Skeletal muscle cell (primary cell): ENCODE results near the gene DMBT1.
"Not testable (repeated sequence)": the region's sequence is repeated elsewhere in the genome, so short reads cannot be mapped to it uniquely, and the experiment has no call there.

ENCODE experiments used
- DNase-seq: peaks from one replicate; pipeline ENCODE4 v3.0.0-alpha.2; 2010; ENCODE audit warnings: low read depth
- H3K4me3 ChIP-seq: 2 replicates; pipeline ENCODE4 v1.5.1; 2011; ENCODE audit warnings: low read depth, mild to moderate bottlenecking, control low read depth, low read length, moderate library complexity

Gene DMBT1

DNA sequence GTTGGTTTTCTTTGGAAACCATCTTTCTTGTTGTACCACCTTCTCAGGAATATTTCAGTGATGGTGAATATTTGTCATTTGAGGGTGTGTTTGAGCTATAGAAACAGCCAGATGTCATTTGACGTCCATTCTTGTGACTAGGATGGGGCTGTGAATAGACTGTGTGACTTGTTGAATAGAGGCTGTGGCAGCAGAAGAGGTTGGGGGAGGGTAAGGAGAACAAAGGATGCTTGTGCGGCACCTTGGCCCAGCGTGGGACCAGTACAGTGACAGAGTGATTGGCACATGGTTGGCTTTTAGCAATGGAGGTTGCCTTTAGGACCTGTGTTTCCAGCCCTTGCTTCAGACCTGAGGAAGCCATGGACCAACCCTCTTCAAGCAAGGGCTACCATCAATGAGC lies 11.3 kb downstream of the DMBT1 start:
- H3K4me3 ChIP-seq = no peak overlapping the region
- no peak for DNase-seq

DNA sequence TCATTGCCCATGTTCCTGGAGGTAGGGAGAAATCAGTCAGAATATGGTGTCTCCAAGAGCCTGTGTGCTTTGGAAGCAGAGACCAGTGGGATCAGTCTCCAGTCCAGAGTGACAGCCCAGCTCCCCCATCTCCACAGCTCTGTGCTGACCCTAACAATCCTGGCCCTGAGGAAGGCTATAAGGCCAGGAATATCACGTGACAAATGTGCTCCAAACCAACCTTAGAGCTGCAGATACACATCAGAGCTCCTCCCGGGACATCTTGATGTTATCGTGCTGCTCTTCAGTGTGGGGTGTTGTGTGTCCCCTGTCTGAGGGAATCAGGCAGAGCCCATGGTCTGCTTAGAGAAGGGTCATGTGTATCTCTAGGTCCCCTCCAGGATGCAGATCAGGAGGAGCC lies 15.2 kb downstream of the DMBT1 start:
- no peak overlapping the region for H3K4me3 ChIP-seq
- no peak for DNase-seq

DNA sequence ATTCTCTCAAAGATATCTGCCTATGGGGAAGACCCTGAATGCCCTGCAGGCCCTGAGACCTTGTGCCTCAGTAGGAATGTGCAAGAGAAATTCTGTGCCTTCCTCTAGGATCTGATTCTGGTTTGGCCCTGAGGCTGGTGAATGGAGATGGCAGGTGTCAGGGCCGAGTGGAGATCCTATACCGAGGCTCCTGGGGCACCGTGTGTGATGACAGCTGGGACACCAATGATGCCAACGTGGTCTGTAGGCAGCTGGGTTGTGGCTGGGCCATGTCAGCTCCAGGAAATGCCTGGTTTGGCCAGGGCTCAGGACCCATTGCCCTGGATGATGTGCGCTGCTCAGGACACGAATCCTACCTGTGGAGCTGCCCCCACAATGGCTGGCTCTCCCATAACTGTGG lies 15.7 kb downstream of the DMBT1 start:
- no peak overlapping the region for H3K4me3 ChIP-seq
- no peak for DNase-seq

DNA sequence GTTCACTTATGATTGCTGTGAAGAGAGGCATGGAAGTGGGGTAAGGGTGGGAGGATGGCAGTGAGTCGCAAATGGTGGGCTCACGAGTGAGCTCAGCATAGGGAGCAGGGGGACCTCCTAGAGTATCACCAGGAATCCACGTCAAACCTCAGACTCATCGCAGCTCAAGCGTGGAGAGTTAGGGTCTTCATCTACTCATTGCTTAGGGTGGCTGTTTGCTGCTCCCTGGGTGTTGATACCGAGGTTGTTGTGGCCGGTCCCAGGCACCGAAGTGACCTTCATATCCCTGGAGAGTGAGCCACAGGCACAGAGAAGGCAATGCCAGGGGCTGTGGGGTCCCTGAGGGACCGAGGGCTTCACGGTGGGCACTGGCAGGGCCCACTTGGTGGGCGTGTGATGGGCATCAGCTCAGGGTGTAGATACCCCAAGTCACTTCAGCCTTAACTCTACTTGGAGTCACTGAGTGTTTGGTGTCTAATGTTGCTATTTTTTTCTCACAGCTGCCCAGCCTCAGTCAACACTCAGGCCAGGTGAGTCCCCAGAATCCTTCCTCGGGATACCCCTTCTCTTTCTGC lies 16.8 kb downstream of the DMBT1 start:
- DNase-seq = no peak
- no peak overlapping the region for H3K4me3 ChIP-seq

DNA sequence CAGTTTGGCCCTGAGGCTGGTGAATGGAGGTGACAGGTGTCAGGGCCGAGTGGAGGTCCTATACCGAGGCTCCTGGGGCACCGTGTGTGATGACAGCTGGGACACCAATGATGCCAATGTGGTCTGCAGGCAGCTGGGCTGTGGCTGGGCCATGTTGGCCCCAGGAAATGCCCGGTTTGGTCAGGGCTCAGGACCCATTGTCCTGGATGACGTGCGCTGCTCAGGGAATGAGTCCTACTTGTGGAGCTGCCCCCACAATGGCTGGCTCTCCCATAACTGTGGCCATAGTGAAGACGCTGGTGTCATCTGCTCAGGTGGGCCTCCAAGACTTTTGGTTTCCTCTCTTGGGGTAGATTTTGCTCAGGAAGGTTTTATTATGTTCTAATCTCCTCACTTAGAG lies 25.5 kb downstream of the DMBT1 start:
- not testable (repeated sequence) for DNase-seq, H3K4me3 ChIP-seq

DNA sequence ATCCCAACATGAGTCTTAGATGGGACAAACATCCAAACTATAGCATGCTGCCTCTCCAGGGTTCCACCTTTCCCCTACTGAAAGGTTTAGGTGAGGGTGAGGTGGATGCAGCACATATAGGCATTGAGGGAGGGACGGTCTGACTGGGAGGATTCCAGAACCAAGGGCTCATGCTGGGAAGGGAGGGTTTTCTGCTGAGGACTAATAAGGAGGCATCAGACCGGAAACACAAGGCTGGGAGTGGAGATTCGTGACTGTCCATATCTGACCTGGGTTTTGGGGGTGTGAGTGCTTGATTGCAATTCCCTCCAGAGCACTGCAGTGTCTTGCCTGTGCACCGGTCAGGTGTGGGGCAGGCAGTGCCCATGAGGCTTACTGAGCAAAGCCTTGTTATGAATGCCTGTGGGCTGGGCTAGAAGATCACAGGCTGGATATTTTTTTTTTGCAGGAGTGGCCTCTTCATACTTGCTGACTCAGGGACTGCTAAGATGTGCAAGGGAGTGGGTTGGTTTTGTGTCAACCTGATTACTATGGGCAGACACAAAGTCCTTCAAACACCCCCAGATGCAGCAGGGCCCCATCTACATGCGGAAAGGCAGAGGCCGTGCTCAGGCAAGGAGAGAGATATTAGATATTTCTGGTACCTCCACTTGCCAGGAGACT lies 26.7 kb downstream of the DMBT1 start:
- H3K4me3 ChIP-seq = no peak overlapping the region
- no peak for DNase-seq

DNA sequence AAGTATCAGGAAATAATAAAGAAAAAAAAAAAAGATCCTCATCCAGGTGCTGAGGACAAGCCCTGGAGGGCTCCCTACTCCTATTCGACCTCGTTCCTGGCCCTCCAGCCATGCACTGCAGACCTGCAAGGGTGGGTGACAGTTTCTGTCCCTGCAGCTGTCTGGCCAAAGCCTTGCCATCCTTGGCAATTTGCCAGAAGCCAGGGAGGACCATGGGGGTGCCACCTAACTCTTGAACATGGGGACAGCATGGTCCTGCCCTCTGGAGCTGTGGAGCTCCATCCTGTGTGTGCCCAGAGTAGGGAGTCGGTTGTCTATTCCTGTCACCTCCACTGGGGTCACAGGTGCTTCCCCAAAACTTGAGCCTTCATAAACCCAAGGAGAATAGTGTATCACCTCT lies 27.8 kb downstream of the DMBT1 start:
- DNase-seq = no peak
- no peak overlapping the region for H3K4me3 ChIP-seq

DNA sequence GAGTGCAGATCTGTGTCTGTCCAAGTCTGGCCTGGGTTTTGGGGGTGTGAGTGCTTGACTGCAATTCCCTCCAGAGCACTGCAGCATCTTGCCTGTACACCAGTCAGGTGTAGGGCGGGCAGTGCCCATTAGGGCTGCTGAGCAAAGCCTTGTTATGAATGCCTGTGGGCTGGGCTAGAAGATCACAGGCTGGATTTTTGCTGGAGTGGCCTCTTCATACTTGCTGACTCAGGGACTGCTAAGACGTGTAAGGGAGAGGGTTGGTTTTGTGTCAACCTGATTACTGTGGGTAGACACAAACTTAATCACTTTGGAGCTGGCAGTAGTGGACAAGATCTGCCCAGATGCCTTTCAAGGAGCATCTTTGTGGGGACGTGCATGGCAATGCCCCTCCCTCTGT lies 29.6 kb downstream of the DMBT1 start:
- no peak overlapping the region for H3K4me3 ChIP-seq
- no peak for DNase-seq

DNA sequence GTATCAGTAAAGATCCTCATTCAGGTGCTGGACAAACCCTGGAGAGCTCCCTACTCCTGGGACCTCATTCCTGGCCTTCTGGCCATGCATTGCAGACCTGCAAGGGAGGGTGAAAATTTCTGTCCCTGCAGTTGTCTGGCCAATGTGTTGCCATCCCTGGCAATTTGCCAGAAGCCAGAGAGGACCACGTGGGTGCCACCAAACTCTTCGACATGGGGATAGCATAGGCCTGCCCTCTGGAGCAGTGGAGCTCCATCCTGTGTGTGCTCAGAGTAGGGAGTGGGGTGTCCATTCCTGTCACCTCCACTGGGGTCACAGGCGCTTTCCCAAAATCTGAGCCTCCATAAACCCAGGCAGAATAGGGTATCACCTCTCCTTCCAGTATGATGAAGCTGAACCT lies 31.2 kb downstream of the DMBT1 start:
- no peak for DNase-seq
- no peak overlapping the region for H3K4me3 ChIP-seq

DNA sequence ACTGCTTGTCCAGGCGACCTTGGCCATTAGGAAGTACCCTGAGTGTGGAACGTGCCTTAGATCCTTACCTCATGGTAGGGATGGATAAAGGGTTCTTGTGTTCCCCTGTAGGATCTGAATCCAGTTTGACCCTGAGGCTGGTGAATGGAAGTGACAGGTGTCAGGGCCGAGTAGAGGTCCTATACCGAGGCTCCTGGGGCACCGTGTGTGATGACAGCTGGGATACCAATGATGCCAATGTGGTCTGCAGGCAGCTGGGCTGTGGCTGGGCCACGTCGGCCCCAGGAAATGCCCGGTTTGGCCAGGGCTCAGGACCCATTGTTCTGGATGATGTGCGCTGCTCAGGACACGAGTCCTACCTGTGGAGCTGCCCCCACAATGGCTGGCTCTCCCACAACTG lies 31.6 kb downstream of the DMBT1 start:
- DNase-seq = no peak
- no peak overlapping the region for H3K4me3 ChIP-seq

DNA sequence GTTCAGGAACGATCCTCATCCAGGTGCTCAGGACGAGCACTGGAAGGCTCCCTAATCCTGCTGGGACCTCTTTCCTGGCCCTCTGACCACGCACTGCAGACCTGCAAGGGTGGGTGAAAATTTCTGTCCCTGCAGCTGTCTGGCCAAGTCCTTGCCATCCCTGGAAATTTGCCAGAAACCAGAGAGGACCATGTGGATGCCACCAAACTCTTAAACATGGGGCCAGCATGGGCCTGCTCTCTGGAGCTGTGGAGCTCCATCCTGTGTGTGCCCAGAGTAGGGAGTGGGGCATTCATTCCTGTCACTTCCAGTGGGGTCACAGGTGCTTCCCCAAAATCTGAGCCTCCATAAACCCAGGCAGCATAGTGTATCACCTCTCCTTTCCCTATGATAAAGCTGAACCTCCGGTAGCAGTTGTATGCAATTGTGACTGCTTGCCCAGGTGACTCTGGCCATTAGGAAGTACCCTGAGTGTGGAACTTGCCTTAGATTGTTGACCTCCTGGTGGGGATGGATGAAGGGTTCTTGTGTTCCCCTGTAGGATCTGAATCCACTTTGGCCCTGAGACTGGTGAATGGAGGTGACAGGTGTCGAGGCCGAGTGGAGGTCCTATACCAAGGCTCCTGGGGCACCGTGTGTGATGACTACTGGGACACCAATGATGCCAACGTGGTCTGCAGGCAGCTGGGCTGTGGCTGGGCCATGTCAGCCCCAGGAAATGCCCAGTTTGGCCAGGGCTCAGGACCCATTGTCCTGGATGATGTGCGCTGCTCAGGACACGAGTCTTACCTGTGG lies 57.1 kb downstream of the DMBT1 start:
- no peak for DNase-seq
- no peak overlapping the region for H3K4me3 ChIP-seq

DNA sequence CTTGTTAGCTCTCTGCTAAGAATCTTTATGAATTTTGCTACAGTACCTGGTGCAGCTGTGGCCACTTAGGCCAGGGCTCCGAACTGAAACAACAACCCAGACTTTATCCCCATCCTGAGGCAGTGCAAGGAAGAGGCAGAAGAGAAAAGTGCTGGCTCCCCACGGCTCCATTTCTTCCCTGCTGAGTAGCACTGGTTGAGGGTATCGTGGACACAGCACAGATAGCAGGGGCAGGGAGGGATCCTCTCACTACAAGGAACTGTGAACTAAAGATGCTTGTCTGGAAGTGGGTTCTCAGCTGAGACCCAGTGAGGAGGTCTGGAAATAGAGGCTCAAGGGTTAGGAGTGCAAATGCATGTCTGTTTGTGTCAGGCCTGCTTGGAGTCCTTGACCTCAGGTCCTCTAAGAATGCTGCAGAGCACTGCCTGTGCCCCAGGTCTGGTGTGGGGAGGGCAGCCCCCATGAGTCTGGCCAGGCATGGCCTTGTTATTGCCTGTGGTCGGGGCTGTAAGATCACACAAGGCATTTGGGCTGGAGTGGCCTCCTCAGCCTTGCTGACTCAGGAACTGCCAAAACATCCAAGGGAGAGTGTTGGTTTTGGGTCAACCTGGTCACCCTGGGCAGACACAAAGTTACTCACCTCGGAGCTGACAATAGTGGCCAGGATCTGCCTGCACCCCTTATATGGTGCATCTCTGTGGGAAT lies 58.1 kb downstream of the DMBT1 start:
- DNase-seq = no peak
- no peak overlapping the region for H3K4me3 ChIP-seq

DNA sequence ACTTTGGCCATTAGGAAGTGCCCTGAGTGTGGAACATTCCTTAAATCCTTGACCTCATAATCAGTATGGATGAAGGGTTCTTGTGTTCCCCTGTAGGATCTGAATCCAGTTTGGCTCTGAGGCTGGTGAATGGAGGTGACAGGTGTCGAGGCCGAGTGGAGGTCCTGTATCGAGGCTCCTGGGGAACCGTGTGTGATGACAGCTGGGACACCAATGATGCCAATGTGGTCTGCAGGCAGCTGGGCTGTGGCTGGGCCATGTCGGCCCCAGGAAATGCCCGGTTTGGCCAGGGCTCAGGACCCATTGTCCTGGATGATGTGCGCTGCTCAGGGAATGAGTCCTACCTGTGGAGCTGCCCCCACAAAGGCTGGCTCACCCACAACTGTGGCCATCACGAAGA lies 60.4 kb downstream of the DMBT1 start:
- H3K4me3 ChIP-seq, DNase-seq: not testable (repeated sequence)

DNA sequence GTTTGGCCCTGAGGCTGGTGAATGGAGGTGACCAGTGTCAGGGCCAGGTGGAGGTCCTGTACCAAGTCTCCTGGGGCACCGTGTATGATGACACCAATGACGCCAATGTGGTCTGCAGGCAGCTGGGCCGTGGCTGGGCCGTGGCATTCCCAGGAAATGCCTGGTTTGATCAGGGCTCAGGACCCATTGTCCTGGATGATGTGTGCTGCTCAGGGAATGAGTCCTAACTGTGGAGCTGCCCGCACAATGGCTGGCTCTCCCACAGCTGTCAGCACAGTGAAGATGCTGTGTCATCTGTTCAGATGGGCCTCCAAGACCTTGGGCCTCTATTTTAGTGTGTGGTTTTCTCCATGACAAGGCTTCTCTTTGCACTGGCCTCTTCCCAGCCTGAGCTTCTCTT lies 64.0 kb downstream of the DMBT1 start:
- no peak for DNase-seq
- no peak overlapping the region for H3K4me3 ChIP-seq

DNA sequence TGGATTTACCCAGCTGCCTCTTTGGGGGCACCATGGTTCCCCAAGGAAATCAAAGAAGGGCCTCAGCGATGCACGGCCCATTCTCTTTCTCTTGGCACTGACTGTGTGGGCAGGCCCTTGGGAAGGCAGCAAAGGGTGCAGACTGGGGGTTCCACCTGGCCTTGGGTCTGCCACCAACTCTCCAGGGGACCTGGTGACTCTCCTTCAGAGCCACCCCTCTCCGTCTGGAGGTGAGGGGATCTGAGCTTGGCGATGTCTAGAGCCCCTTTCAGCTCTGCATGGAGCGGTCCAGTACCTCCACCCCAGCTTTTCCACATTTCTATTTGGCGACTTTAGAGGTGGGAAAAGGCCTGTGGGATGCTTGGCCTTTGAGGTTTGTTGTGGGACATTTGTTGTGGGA lies 70.0 kb downstream of the DMBT1 start:
- H3K4me3 ChIP-seq = no peak overlapping the region
- DNase-seq = no peak

DNA sequence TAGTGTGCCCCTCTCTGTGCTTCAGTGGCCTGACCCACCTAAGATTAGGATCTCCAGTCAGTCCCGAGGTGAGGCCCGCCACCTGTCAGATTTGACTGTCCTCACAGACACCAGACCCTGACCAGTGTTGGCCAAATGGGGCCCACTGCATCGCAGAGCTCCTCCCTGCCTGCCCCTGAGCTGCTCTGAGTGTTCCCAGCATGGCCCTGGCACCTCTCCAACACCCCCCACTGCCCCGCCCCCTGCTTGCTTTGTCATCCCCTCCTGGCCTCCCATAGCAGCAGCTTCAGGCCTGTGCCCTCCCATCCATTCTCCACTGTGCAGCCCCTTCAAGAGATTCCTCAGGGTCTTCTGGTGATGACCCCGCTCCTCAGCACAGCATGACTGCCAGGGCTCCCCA lies 71.5 kb downstream of the DMBT1 start:
- no peak for DNase-seq
- H3K4me3 ChIP-seq = no peak overlapping the region

DNA sequence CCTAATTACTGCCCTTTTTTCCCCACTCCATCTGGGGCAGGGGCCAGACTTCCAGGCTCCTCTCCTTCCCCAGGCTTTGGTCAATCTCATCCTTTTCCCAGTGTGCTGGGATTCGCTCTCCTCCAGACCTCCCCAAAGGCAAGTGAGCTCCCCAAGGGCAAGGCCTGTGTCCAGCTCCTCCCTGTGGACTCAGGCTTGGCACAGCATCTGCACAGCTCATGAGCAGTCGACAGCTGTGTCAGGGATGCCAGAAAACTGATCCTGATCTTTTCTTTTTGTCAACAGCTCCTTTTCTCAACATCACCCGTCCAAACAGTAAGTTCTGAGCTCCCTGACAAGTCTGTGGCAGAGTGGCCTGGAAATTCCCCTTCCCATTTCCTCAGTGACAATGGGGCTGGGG lies 72.0 kb downstream of the DMBT1 start:
- no peak for DNase-seq
- H3K4me3 ChIP-seq = no peak overlapping the region

DNA sequence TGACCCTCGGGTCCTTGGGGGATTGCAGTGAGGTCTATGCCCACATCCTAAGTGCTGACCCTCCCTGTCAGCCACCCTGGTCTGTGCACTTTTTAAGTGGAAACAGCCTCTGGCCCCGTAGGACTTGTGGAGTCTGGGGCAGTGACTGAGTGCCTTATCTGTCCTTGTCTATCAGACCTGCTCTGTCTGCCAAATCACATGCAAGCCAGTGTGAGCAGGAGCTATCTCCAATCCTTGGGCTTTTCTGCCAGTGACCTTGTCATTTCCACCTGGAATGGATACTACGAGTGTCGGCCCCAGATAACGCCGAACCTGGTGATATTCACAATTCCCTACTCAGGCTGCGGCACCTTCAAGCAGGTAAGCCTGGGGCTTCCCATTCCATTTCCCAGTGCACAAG lies 76.4 kb downstream of the DMBT1 start:
- H3K4me3 ChIP-seq = no peak overlapping the region
- no peak for DNase-seq

DNA sequence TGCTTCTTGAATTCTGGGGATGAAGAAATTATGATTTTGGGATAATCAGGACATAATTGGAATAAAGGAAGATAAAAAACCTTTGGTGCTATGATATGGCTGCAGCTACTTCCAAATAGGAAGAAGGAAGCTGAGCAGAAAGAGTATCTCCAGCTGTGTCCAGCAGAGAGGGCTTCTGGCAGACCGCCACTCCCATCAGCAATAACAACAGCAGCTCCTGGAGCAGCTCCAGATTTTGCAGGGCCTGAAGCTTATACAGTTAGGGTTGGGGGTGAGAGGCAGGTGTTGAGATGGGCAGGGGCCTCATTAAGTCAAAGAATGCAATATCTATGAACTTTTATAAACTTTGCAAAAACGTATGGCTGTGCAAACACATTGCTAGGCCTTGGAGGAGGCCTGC lies 76.8 kb downstream of the DMBT1 start:
- no peak overlapping the region for H3K4me3 ChIP-seq
- no peak for DNase-seq

DNA sequence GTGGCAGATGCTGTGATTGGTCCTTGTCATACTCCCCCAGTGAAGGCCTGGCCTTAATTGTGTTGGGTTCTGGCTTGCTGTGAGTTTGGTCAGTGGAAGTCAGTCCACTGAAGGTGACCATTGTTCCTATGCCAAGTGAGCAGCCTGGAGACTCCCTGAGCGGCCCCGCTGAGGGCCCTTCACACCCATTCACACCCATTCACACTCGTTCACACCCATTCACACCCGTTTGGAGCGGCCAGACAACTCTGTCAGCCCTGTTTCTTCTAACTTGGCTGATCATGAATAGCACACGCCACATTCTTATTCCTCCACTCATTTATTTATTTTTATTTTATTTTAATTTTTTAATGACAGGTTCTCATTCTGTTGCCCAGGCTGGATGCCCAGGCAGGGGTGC lies 77.6 kb downstream of the DMBT1 start:
- DNase-seq = no peak

More for the DNA sequence above, 77.6 kb downstream of the DMBT1 start:
- no peak overlapping the region for H3K4me3 ChIP-seq
